GM12873 (cell line): ENCODE results near the gene FOXC2.

Experiments used
- CTCF ChIP-seq: IDR thresholded peaks from 2 replicates; pipeline ENCODE4 v1.5.1; 2012; ENCODE audit warnings: low read depth, mild to moderate bottlenecking, moderate library complexity, low read length, control low read depth; ENCODE audit not compliant: insufficient read depth; ENCODE audit errors: missing control alignments

FOXC2 gene

GRCh38 chr16:86605950-86606349 lies 39.3 kb downstream of the FOXC2 start:
- TF ChIP-seq CTCF = no peak

- TF ChIP-seq CTCF = no peak
Observed at GRCh38 chr16:86608301-86608747, 41.7 kb downstream of the FOXC2 start.

- TF ChIP-seq CTCF = no peak
Observed at GRCh38 chr16:86609115-86609514, 42.5 kb downstream of the FOXC2 start.

- TF ChIP-seq CTCF = no peak
Observed at GRCh38 chr16:86609661-86610060, 43.0 kb downstream of the FOXC2 start.

- TF ChIP-seq CTCF = no peak
Observed at GRCh38 chr16:86610779-86611524, 44.3 kb downstream of the FOXC2 start.

GRCh38 chr16:86611525-86611855 lies 44.9 kb downstream of the FOXC2 start:
- no peak for TF ChIP-seq CTCF

GRCh38 chr16:86611941-86612340 lies 45.3 kb downstream of the FOXC2 start:
- no peak for TF ChIP-seq CTCF

- no peak for TF ChIP-seq CTCF
Observed at GRCh38 chr16:86614699-86615098, 48.1 kb downstream of the FOXC2 start.
